CD8-positive, alpha-beta memory T cell (primary cell): Measurements from ENCODE around the gene UGCG. TPM values are rescaled to one million over a fixed set of nuclear protein-coding genes. Genes with fewer than 3 reads are reported as not detected.
"Not testable (repeated sequence)": the region's sequence is repeated elsewhere in the genome, so short reads cannot be mapped to it uniquely, and the experiment has no call there.

Source experiments
- CTCF ChIA-PET: fragments of 350-600 bp; sonication (Branson Sonifier 250); formaldehyde crosslinking; loops from one replicate; lab custom pipeline; 2021; ENCODE audit warnings: antibody characterized with exemption; lab: Charles Lee
- POLR2A ChIA-PET: fragments of 350-600 bp; sonication (Branson Sonifier 250); formaldehyde crosslinking; loops from one replicate; lab custom pipeline; 2021; ENCODE audit warnings: antibody characterized with exemption; lab: Charles Lee
- DNase-seq, 5 donors: peaks; one replicate each; pipeline versions ENCODE4 v3.0.0 to v3.0.0-alpha.2; 2020 to 2022; ENCODE audit warnings: mixed read lengths in 1 of 5
- H3K27ac ChIP-seq: one replicate; pipeline ENCODE4 v1.7.0; 2013; ENCODE audit warnings: low read depth, mild to moderate bottlenecking, low read length, moderate library complexity
- H3K27me3 ChIP-seq: 2 replicates; pipeline ENCODE4 v1.7.0; 2013; ENCODE audit warnings: low read length, mild to moderate bottlenecking; ENCODE audit not compliant: insufficient read depth, poor library complexity, severe bottlenecking
- H3K36me3 ChIP-seq: 2 replicates; pipeline ENCODE4 v1.7.0; 2013; ENCODE audit warnings: mild to moderate bottlenecking, low read length, moderate library complexity; ENCODE audit not compliant: insufficient read depth
- H3K4me1 ChIP-seq: 2 replicates; pipeline ENCODE4 v1.7.0; 2013; ENCODE audit warnings: mild to moderate bottlenecking, low read length, moderate library complexity; ENCODE audit not compliant: insufficient read depth
- H3K4me3 ChIP-seq: 2 replicates; pipeline ENCODE4 v1.7.0; 2013; ENCODE audit warnings: mild to moderate bottlenecking, low read length
- H3K9me3 ChIP-seq: 2 replicates; pipeline ENCODE4 v1.7.0; 2013; ENCODE audit warnings: mild to moderate bottlenecking, low read length
- H3K27ac Mint-ChIP-seq, 8 donors: one replicate each; pipeline ENCODE4 v1.8.0; 2020 to 2021; ENCODE audit warnings: mixed read lengths in 8 of 8, mild to moderate bottlenecking in 6 of 8, inconsistent platforms in 3 of 8, moderate library complexity in 3 of 8
- H3K27me3 Mint-ChIP-seq, 2 donors: one replicate each; pipeline ENCODE4 v1.8.0; 2020 to 2021; ENCODE audit warnings: mixed read lengths in 2 of 2, mild to moderate bottlenecking in 1 of 2, moderate library complexity in 1 of 2
- H3K36me3 Mint-ChIP-seq, 3 donors: one replicate each; pipeline ENCODE4 v1.8.0; 2020 to 2021; ENCODE audit warnings: mixed read lengths in 3 of 3, inconsistent platforms in 1 of 3, mild to moderate bottlenecking in 1 of 3
- H3K4me1 Mint-ChIP-seq, 3 donors: one replicate each; pipeline ENCODE4 v1.8.0; 2020 to 2021; ENCODE audit warnings: mixed read lengths in 3 of 3, inconsistent platforms in 1 of 3, mild to moderate bottlenecking in 1 of 3
- H3K4me3 Mint-ChIP-seq, 7 donors: one replicate each; pipeline ENCODE4 v1.8.0; 2020 to 2021; ENCODE audit warnings: mixed read lengths in 7 of 7, mild to moderate bottlenecking in 6 of 7, moderate library complexity in 4 of 7, inconsistent platforms in 2 of 7
- H3K9me3 Mint-ChIP-seq, 5 donors: one replicate each; pipeline ENCODE4 v1.8.0; 2020 to 2022; ENCODE audit warnings: mixed read lengths in 5 of 5, mild to moderate bottlenecking in 3 of 5, moderate library complexity in 2 of 5, inconsistent platforms in 1 of 5
- polyA plus RNA-seq: library from polyadenylated mRNA; unstranded; fragments of 300-500 nt; fragmentation: Illumina TruSeq; gene quantifications from one replicate; pipeline ENCODE4 v1.2.3, GENCODE V29; 2021
- total RNA-seq, 2 experiments: library from RNA; stranded (reverse); gene quantifications; one replicate each; pipeline ENCODE4 v1.2.3, GENCODE V29; 2021

Gene UGCG
- total and polyA plus RNA-seq, 3 experiments from 2014 or later = 13.1 to 23.2 (median 20.4) TPM

DNA sequence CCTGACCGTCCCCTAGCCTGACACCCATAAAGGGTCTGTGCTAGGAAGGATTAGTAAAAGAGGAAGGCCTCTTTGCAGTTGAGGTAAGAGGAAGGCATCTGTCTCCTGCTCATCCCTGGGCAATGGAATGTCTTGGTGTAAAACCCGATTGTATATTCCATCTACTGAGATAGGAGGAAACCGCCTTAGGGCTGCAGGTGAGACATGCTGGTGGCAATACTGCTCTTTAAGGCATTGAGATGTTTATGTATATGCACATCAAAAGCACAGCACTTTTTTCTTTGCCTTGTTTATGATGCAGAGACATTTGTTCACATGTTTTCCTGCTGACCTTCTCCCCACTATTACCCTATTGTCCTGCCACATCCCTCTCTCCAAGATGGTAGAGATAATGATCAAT is 20.9 kb upstream of the UGCG start:
- DNase-seq, H3K36me3 Mint-ChIP-seq, H3K4me3 Mint-ChIP-seq, H3K9me3 ChIP-seq, H3K27ac ChIP-seq, H3K4me1 ChIP-seq, CTCF ChIA-PET, H3K27me3 ChIP-seq, H3K9me3 Mint-ChIP-seq, POLR2A ChIA-PET, H3K36me3 ChIP-seq, H3K4me3 ChIP-seq, H3K27ac Mint-ChIP-seq, H3K4me1 Mint-ChIP-seq: not testable (repeated sequence)
- peaks cover 2 to 11% of the 10 kb centered on the region in 2 donors for H3K27me3 Mint-ChIP-seq

DNA sequence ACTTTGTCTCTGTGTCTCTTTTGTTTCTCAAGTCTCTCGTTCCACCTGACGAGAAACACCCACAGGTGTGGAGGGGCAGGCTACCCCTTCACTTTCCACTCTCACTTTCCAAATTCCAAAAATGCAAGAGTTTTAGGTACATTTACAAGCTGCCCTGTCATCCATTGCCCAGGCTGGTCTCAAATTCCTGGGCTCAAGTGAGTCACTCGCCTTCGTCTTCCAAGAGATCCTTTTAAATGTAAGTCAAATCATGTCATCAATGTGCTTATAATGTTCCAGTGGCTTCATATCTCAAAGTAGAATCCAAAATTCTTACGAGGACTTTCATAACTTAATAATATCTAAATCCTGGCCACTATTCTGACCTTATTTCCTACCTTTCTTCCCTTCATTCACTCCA is 20.4 kb upstream of the UGCG start:
- DNase-seq = no peak
- Histone ChIP-seq H3K27ac (no peak overlapping the region), H3K9me3 (no peaks in the 10 kb centered on the region), H3K36me3 (no peaks in the 10 kb centered on the region), H3K4me3 (no peak overlapping the region), H3K4me1 (no peaks in the 10 kb centered on the region), H3K27me3 (no peaks in the 10 kb centered on the region)
- CTCF ChIA-PET = no interaction called here
- H3K27ac Mint-ChIP-seq = no peak overlapping the region
- H3K36me3 Mint-ChIP-seq = peaks cover 0 to 12% (median 0%) of the 10 kb centered on the region in 3 donors
- H3K27me3 Mint-ChIP-seq = peaks cover 2 to 14% of the 10 kb centered on the region in 2 donors
- H3K9me3 Mint-ChIP-seq = peaks cover 4 to 6% (median 5%) of the 10 kb centered on the region in 5 donors
- peaks cover 0 to 4% (median 0%) of the 10 kb centered on the region in 3 donors for H3K4me1 Mint-ChIP-seq
- POLR2A ChIA-PET = no interaction called here
- H3K4me3 Mint-ChIP-seq = no peak overlapping the region

DNA sequence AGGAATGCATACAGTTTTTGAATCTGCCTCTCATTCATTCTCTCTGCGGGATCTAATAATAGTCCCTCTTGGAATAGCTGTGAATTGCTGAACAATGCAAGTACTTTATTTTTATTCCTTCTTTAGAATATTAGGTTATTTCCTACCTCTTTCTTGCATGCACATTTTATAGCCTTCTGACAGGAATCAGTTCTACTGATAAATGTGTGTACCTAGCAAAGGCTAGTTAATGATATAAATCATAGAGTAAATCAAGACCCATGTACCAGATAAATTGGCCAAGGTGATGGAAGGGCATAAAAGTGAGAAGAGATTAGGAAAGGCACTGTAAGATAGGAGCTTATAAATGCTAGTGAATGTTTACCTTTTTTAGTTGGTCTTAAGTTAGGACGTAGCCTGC is 19.2 kb upstream of the UGCG start:
- no peak overlapping the region for H3K27ac Mint-ChIP-seq

DNA sequence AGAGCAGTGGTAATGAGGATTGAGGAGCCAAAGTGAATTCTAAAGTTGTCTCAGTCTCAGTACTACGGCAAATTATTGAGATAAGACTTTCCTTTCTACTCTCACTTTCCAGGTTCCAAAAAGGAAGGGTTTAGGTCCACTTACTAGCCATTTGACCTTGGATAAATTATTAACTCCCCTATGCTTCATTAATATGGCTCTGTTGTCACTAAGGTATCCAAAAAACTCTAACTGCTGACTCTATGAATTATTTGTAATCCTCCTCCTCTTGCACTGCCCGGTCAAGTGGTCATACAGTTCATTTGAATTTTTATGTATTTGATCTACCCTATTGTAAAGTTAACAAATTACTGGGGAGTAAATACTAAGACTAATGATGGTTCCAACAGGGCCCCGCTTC is 17.7 kb upstream of the UGCG start:
- Histone ChIP-seq H3K9me3 (no peaks in the 10 kb centered on the region), H3K36me3 (no peaks in the 10 kb centered on the region), H3K4me1 (no peaks in the 10 kb centered on the region), H3K4me3 (no peak overlapping the region), H3K27me3 (no peaks in the 10 kb centered on the region), H3K27ac (no peak overlapping the region)
- H3K4me1 Mint-ChIP-seq = no peaks in the 10 kb centered on the region
- DNase-seq = no peak
- H3K36me3 Mint-ChIP-seq = peaks cover 0 to 16% (median 0%) of the 10 kb centered on the region in 3 donors
- POLR2A ChIA-PET = no interaction called here
- H3K27me3 Mint-ChIP-seq = peaks cover 10 to 15% of the 10 kb centered on the region in 2 donors
- CTCF ChIA-PET = no interaction called here
- H3K4me3 Mint-ChIP-seq = no peak overlapping the region
- no peak overlapping the region for H3K27ac Mint-ChIP-seq
- H3K9me3 Mint-ChIP-seq = peaks cover 4 to 13% (median 9%) of the 10 kb centered on the region in 5 donors

More for the DNA sequence above, 19.2 kb upstream of the UGCG start:
- no peak overlapping the region for H3K4me3 ChIP-seq
- no peaks in the 10 kb centered on the region for H3K4me1 Mint-ChIP-seq
- ChIA-PET CTCF (no interaction called here), POLR2A (no interaction called here)
- no peaks in the 10 kb centered on the region for H3K4me1 ChIP-seq
- H3K4me3 Mint-ChIP-seq = no peak overlapping the region
- no peaks in the 10 kb centered on the region for H3K36me3 ChIP-seq
- no peaks in the 10 kb centered on the region for H3K27me3 ChIP-seq
- H3K27ac ChIP-seq = no peak overlapping the region
- H3K9me3 Mint-ChIP-seq = peaks cover 4 to 13% (median 9%) of the 10 kb centered on the region in 5 donors
- DNase-seq = no peak
- peaks cover 0 to 16% (median 0%) of the 10 kb centered on the region in 3 donors for H3K36me3 Mint-ChIP-seq
- no peaks in the 10 kb centered on the region for H3K9me3 ChIP-seq
- H3K27me3 Mint-ChIP-seq = peaks cover 6 to 14% of the 10 kb centered on the region in 2 donors

- H3K27ac Mint-ChIP-seq = no peak overlapping the region
- CTCF ChIA-PET = no interaction called here
- H3K4me1 Mint-ChIP-seq = peaks cover 4 to 9% (median 6%) of the 10 kb centered on the region in 3 donors
- Histone ChIP-seq H3K36me3 (no peaks in the 10 kb centered on the region), H3K9me3 (no peaks in the 10 kb centered on the region), H3K4me1 (peaks cover 8% of the 10 kb centered on the region), H3K4me3 (no peak overlapping the region), H3K27me3 (no peaks in the 10 kb centered on the region), H3K27ac (no peak overlapping the region)
- peaks cover 4 to 10% of the 10 kb centered on the region in 2 donors for H3K27me3 Mint-ChIP-seq
- H3K4me3 Mint-ChIP-seq = no peak overlapping the region
- no peaks in the 10 kb centered on the region for H3K36me3 Mint-ChIP-seq
- DNase-seq = no peak
- peaks cover 0 to 2% (median 0%) of the 10 kb centered on the region in 5 donors for H3K9me3 Mint-ChIP-seq
- POLR2A ChIA-PET = no interaction called here
These were observed 9.5 kb upstream of the UGCG start for GRCh38 chr9:111886983-111887718.

- Mint-ChIP-seq H3K4me3 (no peak overlapping the region), H3K9me3 (no peaks in the 10 kb centered on the region), H3K27me3 (peaks cover 0 to 3% of the 10 kb centered on the region in 2 donors), H3K36me3 (no peaks in the 10 kb centered on the region), H3K27ac (no peak overlapping the region), H3K4me1 (peaks cover 12 to 27% (median 16%) of the 10 kb centered on the region in 3 donors)
- CTCF ChIA-PET = no interaction called here
- H3K4me3 ChIP-seq = no peak overlapping the region
- no peak overlapping the region for H3K27ac ChIP-seq
- peaks cover 16% of the 10 kb centered on the region for H3K4me1 ChIP-seq
- no peaks in the 10 kb centered on the region for H3K36me3 ChIP-seq
- no peaks in the 10 kb centered on the region for H3K9me3 ChIP-seq
- POLR2A ChIA-PET = no interaction called here
- H3K27me3 ChIP-seq = no peaks in the 10 kb centered on the region
- no peak for DNase-seq
These were observed 6.3 kb upstream of the UGCG start for GRCh38 chr9:111890334-111890733.

DNA sequence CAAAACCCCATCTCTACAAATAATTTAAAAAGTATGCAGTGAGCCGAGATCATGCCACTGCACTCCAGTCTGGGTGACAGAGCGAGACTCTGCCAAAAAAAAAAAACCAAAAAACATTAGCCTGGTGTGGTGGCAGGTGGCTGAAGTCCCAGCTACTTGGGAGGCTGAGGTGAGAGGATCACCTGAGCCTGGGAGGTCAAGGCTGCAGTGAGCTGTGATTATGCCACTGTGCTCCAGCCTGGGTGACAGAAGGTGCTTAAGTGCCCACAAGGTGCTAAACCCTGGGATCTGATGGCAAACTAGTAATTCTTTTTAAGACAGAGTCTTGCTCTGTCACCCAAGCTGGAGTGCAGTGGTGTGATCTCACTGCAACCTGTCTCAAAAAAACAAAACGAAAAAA is 5.7 kb upstream of the UGCG start:
- H3K27ac Mint-ChIP-seq, DNase-seq, H3K27me3 ChIP-seq, H3K27ac ChIP-seq, H3K9me3 ChIP-seq, CTCF ChIA-PET, H3K27me3 Mint-ChIP-seq, H3K9me3 Mint-ChIP-seq, H3K36me3 ChIP-seq, H3K4me3 Mint-ChIP-seq, POLR2A ChIA-PET, H3K4me3 ChIP-seq, H3K36me3 Mint-ChIP-seq: not testable (repeated sequence)
- H3K4me1 Mint-ChIP-seq = peaks cover 17 to 32% (median 19%) of the 10 kb centered on the region in 3 donors
- H3K4me1 ChIP-seq = peaks cover 19% of the 10 kb centered on the region

DNA sequence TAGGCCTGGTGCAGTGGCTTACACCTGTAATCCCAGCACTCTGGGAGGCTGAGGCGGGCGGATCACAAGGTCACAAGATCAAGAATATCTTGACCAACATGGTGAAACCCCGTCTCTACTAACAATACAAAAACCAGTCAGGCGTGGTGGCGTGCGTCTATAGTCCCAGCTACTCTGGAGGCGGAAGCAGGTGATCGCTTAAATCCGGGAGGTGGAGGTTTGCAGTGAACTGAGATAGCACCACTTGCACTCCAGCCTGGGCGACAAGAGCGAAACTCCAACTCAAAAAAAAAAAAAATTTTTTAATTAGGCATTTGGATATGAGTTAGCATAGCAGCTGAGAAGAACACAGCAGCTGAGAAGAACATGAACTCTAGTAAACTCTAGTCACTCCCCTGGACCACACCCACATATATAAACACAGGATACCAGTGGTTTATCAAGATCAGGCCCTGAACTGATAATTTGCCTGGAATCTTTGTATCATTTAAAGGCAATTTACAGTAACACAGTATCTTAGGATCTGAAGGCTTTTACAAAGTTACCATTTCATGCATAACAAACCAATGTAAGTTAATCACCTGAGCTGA is 4.6 kb upstream of the UGCG start:
- Histone ChIP-seq H3K4me3 (no peak overlapping the region), H3K27ac (no peak overlapping the region), H3K9me3 (no peaks in the 10 kb centered on the region), H3K4me1 (peaks cover 21% of the 10 kb centered on the region), H3K36me3 (no peaks in the 10 kb centered on the region), H3K27me3 (no peaks in the 10 kb centered on the region)
- peak overlapping the region in 3 of 8 donors; percentile 4 to 68 (median 57) for H3K27ac Mint-ChIP-seq
- CTCF ChIA-PET = no interaction called here
- DNase-seq = peak in 2 of 5 donors; percentile 38
- peak overlapping the region in 4 of 7 donors; percentile 7 to 45 (median 26) for H3K4me3 Mint-ChIP-seq
- H3K4me1 Mint-ChIP-seq = peaks cover 20 to 35% (median 21%) of the 10 kb centered on the region in 3 donors
- peaks cover 0 to 3% (median 0%) of the 10 kb centered on the region in 3 donors for H3K36me3 Mint-ChIP-seq
- H3K27me3 Mint-ChIP-seq = no peaks in the 10 kb centered on the region
- no peaks in the 10 kb centered on the region for H3K9me3 Mint-ChIP-seq
- POLR2A ChIA-PET = no interaction called here
